AG04450 (cell line): ENCODE results near the gene ARL6IP4. TPM values are rescaled to one million over a fixed set of nuclear protein-coding genes. Genes with fewer than 3 reads are reported as not detected.

Experiments
- CTCF ChIA-PET: fragments of 300-600, 350-600 bp; formaldehyde crosslinking; extraction: SDS; loops from one replicate; lab custom pipeline; 2022; ENCODE audit warnings: antibody characterized with exemption, inconsistent platforms; lab: Charles Lee
- POLR2A ChIA-PET: fragments of 350-600 bp; formaldehyde crosslinking; extraction: SDS; loops from one replicate; lab custom pipeline; 2021; ENCODE audit warnings: antibody characterized with exemption, inconsistent platforms; lab: Yijun Ruan, JAX
- DNase-seq: peaks from one replicate; pipeline ENCODE4 v3.0.0-alpha.2; 2011; ENCODE audit warnings: low read depth, low spot score
- H3K27ac ChIP-seq: one replicate; pipeline ENCODE4 v1.5.1; 2012; ENCODE audit warnings: low read depth, low read length, control low read depth
- H3K27me3 ChIP-seq: one replicate; pipeline ENCODE4 v1.6.0; 2012; ENCODE audit warnings: low read length; ENCODE audit not compliant: control insufficient read depth, insufficient read depth
- H3K4me3 ChIP-seq: 2 replicates; pipeline ENCODE4 v1.5.1; 2011; ENCODE audit warnings: mild to moderate bottlenecking, low read depth, low read length, control low read depth
- H3K9me3 ChIP-seq: 2 replicates; pipeline ENCODE4 v1.5.1; 2012; ENCODE audit warnings: low read length; ENCODE audit not compliant: control insufficient read depth, insufficient read depth
- polyA plus RNA-seq: library from polyadenylated mRNA; depleted of rRNA; stranded (reverse); fragments of >200 nt; gene quantifications from 2 replicates; pipeline ENCODE4 v1.2.3, GENCODE V29; 2011
- TF ChIP-seq, protein P1 (sequence below): IDR thresholded peaks from 2 replicates; pipeline ENCODE4 v1.5.1; 2011; ENCODE audit warnings: low read depth, low read length, control low read depth, inconsistent platforms

The ARL6IP4 gene
- polyA plus RNA-seq, 1 experiment: 185 TPM

- no peaks in the 10 kb centered on the region; the same call in 1 of the 2 replicates for H3K9me3 ChIP-seq
- DNase-seq: no peak
- no peaks in the 10 kb centered on the region for H3K27me3 ChIP-seq
- H3K27ac ChIP-seq: no peak overlapping the region
- TF ChIP-seq, protein P1, sequence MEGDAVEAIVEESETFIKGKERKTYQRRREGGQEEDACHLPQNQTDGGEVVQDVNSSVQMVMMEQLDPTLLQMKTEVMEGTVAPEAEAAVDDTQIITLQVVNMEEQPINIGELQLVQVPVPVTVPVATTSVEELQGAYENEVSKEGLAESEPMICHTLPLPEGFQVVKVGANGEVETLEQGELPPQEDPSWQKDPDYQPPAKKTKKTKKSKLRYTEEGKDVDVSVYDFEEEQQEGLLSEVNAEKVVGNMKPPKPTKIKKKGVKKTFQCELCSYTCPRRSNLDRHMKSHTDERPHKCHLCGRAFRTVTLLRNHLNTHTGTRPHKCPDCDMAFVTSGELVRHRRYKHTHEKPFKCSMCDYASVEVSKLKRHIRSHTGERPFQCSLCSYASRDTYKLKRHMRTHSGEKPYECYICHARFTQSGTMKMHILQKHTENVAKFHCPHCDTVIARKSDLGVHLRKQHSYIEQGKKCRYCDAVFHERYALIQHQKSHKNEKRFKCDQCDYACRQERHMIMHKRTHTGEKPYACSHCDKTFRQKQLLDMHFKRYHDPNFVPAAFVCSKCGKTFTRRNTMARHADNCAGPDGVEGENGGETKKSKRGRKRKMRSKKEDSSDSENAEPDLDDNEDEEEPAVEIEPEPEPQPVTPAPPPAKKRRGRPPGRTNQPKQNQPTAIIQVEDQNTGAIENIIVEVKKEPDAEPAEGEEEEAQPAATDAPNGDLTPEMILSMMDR: no peak
- ChIA-PET POLR2A (no interaction called here), CTCF (interaction anchor here (1.0 kb wide), 1 partner anchor 246 kb away, joined by 3 read pairs; no protein-coding TSS in a partner anchor)
- no peak overlapping the region for H3K4me3 ChIP-seq
Measured at GRCh38 chr12:122991623-122992275, 11.3 kb downstream of the ARL6IP4 start.

DNA sequence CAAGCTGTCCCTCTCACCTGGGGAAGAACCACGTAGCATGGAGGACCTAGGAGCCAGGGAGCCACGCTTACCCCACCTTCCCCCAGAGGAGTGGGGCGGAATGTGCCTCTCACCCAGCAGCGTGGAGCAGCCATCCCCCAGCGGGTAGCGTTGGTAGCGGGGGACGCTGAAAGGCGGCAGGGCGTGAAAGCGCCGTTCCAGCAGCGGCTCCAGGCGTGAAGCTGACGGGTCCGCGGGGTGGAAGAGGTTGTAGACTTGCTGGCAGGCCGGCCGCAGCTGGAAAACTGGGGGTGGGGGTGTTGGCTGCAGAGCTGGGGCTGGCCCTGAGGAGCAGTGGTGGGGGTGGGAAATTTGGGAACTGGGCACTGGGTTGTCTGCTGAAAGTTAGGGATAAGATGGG, 11.9 kb downstream of the ARL6IP4 start:
- DNase-seq: no peak
- H3K27ac ChIP-seq: no peak overlapping the region
- CTCF ChIA-PET: no interaction called here
- POLR2A ChIA-PET: no interaction called here
- TF ChIP-seq, protein P1: no peak
- no peak overlapping the region for H3K4me3 ChIP-seq
- no peaks in the 10 kb centered on the region for H3K27me3 ChIP-seq
- no peaks in the 10 kb centered on the region; the same call in 1 of the 2 replicates for H3K9me3 ChIP-seq

- no peaks in the 10 kb centered on the region for H3K27me3 ChIP-seq
- TF ChIP-seq, protein P1: no peak
- POLR2A ChIA-PET: no interaction called here
- H3K9me3 ChIP-seq: no peaks in the 10 kb centered on the region; the same call in 1 of the 2 replicates
- no peak for DNase-seq
- H3K27ac ChIP-seq: no peak overlapping the region
- CTCF ChIA-PET: no interaction called here
- H3K4me3 ChIP-seq: no peak overlapping the region
Measured at GRCh38 chr12:122994140-122994675, 13.7 kb downstream of the ARL6IP4 start.

DNA sequence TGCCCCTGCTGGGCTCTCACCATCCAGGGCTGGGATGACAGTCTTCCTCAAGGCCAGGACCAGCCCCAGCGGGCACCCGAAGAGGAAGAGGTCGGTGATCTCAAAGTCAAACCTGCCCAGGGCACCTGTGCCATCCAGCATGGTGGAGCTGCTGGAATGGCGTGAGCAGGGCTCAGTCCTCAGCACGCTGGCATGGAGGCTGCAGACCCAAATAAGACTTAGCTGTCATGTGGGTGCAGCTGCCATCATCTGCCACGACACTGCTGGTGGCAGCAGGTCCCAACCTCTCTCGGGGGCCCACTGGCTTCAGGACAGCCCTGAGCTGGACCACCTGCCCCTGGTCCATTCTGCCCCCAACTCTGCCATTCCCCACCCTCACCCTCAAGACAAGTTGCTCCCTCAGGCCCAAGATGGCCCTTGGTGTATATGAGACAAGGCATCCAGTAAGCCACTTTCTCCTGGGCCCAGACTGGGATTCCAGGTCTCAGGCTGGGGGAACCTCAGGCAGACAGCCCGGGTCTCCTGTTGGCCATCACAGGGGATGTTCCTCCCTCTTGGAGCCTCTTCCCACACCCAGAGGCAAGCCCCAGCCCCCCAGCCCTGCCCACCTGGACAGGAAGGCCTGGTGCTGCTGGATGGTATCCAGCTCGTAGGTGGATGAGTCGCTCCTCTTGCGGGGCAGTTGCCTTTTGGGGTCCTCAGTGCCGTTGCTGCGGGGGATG, 14.5 kb downstream of the ARL6IP4 start:
- no peak for DNase-seq
- H3K27ac ChIP-seq: no peak overlapping the region
- no peaks in the 10 kb centered on the region; the same call in 1 of the 2 replicates for H3K9me3 ChIP-seq
- POLR2A ChIA-PET: no interaction called here
- CTCF ChIA-PET: no interaction called here
- H3K4me3 ChIP-seq: no peak overlapping the region
- TF ChIP-seq, protein P1: no peak
- no peaks in the 10 kb centered on the region for H3K27me3 ChIP-seq
